Epithelial cell of umbilical artery (primary cell): Measurements from ENCODE around the gene APOL6. TPM values are rescaled to one million over a fixed set of nuclear protein-coding genes. Genes with fewer than 3 reads are reported as not detected.

Source experiments
- total RNA-seq: library from RNA; depleted of rRNA; stranded (reverse); fragments of >200 nt; gene quantifications from 2 replicates; pipeline ENCODE4 v1.2.3, GENCODE V29; 2014

The APOL6 gene
- total RNA-seq, result 1.3 and 11.4 TPM in 2 replicates

DNA sequence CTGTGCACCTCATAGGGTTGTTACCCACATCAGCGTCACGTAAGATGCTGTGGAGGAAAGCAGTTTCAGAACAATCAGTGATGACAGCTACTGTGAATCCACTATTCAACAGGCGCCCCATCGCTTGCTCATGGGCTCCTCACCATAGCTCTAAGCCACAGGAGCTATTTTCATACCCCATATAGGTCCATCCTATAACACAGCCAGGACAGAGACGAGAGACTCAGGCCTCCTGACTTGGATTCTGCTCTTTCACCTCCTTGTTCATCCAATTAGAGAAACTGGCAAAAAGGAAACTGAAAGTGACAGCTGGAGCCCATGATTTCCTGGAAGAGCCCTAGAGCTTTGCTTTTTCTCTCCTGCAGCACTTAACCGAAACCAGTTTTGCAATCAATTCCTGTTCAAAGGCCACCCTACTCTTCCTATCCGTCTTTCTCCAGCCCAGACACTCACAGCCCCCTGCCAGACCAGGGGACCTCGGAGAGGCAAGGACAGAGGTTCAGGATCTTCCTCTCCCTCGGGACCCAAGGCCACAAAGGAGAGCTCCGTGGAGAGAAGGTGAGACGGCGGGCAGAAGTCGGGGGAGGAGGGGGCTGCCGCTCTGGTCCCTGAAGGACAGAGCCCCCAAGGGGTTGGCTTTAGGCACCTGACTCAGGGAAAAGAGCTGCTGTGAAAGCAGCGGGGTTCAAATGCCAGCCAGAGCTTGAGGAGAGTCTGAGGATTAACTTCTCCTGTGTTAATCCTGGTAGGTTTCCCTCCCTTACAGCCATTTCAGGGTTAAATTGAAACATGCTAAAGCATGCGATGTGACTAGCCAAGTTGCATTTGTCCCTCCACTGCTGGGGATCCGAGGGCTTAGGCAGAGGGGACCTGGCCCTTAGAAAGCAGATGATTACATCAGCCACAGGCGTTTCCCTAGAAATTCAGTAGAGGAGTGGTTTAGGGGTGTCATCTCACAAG is at the start of gene APOL6:
APOL6 (plus strand) TSS at position 381 of the 960 bp plus-strand sequence. CDS start 7,980 bp downstream, outside the sequence.

DNA sequence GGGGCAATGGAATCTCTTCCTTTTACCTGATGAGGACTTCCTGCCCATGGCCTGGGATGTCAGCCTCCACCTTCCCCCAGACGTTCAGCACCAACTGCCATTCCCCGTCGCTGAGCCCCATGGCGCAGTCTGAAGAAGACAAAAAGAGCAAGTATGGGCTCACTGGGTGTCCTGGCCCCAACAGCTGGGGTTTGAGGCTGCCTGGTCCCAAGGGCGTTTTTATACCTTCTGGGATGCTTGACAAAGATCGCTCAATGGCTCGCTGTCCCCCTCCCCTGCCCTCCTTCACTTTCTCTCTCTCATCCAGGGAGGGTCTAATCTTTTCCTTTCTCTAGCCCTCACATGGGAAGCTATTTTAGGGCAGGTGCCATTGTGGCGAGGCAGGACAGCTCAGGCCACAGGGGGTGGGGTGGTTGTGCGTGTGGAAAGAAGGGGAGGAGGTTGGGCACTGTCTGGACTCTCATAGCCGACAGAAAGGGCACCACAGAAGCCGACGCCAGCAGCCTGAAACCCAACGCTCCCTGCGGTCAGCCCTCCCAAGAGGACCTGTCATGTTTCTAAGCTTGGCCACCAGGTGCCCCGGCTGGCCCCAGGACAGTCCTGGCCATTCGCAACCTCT is 31.0 kb upstream of the APOL6 start, which contains the start of gene MB:
MB (minus strand) TSS at position 193 of the 619 bp plus-strand sequence; CDS start at position 121, 72 bp downstream.

GRCh38 chr22:35717572-35717971 is 69.3 kb downstream of the APOL6 start, which contains the start of gene APOL5:
Gene APOL5 (plus strand): TSS chr22:35717872. CDS start chr22:35717872, 0 bp downstream.

Other genes with a start within 250 kb of the APOL6 start
- 51.3 and 86.0 TPM in 2 replicates for gene MCM5, start 248.3 kb upstream of the APOL6 start, total RNA-seq
- not detected in 2 replicates for gene RASD2, start 107.6 kb upstream of the APOL6 start, total RNA-seq
- not detected in 2 replicates for gene MB, start 31.1 kb upstream of the APOL6 start, total RNA-seq
- gene APOL5, start 69.4 kb downstream of the APOL6 start, total RNA-seq, result not detected in 2 replicates